ENCODE data around the gene APP.

DNA sequence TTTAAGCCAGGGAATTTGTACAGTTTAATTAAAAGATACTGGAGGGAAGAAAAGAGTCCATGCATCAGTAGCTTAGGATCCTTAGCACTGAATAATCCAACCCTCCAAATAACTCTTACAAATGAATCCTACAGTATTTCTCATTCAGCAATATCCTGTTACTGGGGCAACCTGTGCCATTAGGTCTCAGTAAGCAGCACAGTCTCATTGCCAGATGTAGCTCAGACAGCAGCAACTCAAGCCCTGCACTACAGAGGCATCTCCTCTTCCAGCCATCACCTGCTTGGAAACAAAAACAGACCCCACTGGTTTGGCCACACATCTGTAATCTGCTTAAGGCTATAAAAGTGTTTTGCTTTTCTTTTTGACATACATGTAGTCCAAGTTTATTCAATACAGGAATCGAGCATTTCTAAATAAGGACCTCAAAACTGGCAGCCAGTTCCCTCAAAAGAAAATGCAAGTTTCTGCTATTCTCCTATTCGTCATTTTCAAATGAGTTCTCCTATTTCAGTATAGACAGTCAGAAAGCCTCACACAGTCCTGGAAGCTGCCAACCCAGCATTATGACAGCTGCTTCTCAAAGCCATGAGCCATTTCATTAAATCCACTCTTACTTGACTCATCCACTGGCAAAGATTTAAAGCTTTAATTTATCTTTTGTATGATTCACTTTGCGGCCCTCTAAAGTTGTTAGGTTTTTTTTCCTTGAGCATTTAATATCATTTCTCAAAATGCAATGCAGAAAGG lies 129.0 kb downstream of the APP start:
- no peak for TF ChIP-seq SPI1 (IDR thresholded peaks at IDR 0.05; ENCODE audit: borderline replicate concordance, low read depth)
- no peak for TF ChIP-seq POLR2AphosphoS5 (IDR thresholded peaks at IDR 0.05; ENCODE audit: low read depth)
